ENCODE results near the gene CD47.

Gene CD47

GRCh38 chr3:108013141-108014055 is 77.4 kb downstream of the CD47 start:
- no peak for DNase-seq (ENCODE audit: low read depth in 2 of 2)

- DNase-seq (ENCODE audit: low read depth in 2 of 2), result no peak
Observed at GRCh38 chr3:108012304-108012703, 78.5 kb downstream of the CD47 start.

GRCh38 chr3:108011616-108012015 is 79.2 kb downstream of the CD47 start:
- no peak for DNase-seq (ENCODE audit: low read depth in 2 of 2)

DNA sequence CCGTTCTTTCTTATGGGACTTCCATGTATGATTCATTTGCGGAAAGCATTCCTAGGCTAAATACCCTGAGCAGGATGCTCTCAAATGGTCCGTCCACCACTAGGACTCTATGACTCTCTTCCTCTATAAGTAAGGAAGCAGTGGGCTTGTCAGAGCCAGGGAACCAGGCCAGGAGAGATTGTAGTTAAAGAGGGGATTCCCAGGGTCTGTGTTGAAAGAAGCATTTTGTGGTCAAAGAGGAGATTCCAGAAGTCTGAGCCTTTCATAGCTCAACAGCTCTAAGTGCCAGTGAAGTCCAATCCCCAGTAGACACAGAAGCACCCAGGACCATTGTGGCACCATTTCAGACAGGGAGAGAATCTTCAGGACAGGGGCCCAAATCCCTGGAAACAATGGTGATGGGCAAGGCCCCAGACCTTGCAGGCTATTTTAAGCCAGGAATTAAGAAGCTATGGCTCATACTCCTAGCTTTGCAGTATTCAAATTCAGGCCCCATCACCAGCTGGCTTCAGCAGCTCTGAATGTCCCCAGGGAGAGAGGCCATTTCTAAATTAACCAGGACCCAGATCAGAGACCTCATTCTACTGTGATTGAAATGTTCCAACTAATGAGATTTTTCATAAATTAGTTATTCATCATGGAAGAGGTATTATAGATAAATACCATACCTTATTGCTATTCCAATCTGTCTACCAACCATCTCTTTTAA is 81.7 kb downstream of the CD47 start:
- no peak for DNase-seq (ENCODE audit: low read depth in 2 of 2)

GRCh38 chr3:108008106-108008505 is 82.7 kb downstream of the CD47 start:
- no peak for DNase-seq (ENCODE audit: low read depth in 2 of 2)

GRCh38 chr3:108006881-108007331 is 83.9 kb downstream of the CD47 start:
- DNase-seq (ENCODE audit: low read depth in 2 of 2), result no peak

- no peak for DNase-seq (ENCODE audit: low read depth in 2 of 2)
Observed at GRCh38 chr3:108006077-108006771, 84.6 kb downstream of the CD47 start.

DNA sequence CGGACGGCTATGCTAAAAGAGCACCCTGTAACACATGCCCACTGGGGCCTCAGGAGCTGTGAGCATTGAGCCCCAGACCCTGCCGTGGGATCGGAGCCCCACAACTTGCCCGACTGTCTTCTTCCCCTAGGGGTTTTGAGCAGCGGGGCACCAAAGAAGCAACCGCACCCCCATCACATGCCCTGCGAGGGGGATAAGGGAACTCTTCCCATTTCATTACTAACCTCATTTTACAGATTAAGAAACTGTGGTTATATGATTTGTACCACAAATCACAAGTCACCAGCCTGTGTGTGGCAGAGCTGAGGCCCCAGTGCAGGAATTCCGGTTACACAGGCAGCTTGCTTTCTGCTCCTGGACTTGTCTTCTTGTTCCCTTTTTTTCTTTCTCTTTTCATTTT is 86.2 kb downstream of the CD47 start:
- no peak for DNase-seq (ENCODE audit: low read depth in 2 of 2)

DNA sequence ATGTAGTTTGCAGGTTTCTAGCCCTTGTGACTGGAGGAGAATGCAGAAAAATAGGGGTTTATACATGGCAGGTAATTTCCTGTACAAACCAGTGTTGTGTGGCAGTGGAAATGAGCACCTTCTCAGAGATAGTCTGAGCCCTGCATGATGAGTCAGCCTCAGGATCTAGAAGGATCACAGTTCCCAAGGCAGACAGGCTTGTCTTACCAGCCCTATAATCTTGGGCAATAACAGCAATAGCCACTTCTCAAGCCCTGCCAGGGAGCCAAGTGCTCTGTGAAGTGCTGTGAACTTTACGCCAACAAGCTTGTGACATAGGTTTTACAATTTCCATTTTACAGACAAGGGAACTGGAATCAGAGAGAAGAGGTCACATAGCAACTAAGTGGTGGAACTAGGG is 89.4 kb downstream of the CD47 start:
- DNase-seq (ENCODE audit: low read depth in 2 of 2), result no peak

DNA sequence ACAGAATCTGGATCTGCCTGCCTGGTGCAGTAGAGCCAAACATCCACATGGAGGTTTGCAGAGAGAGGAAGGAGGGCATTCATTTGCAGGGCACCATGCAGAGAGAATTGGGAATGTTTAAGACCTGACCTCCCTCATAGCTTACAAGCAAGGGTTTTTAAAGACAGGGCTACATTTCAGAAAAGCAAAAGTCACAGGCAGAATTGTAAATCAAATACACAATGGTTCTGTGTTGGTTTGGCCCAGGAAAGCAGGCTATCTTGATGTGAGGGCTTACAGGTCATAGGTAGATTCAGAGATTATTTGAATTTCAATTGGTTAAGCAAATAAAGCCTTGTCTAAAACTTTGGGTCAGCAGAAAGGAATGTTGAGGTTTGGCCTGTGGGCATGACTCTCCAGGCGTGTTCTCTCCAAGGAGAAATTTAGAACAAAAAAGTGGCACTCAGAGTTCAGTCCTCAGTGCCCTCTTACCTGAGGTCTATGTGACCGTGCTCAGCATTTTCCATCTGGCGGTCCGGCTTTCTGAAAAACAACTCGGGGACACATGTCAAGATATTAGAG is 91.5 kb downstream of the CD47 start:
- no peak for DNase-seq (ENCODE audit: low read depth in 2 of 2)

DNA sequence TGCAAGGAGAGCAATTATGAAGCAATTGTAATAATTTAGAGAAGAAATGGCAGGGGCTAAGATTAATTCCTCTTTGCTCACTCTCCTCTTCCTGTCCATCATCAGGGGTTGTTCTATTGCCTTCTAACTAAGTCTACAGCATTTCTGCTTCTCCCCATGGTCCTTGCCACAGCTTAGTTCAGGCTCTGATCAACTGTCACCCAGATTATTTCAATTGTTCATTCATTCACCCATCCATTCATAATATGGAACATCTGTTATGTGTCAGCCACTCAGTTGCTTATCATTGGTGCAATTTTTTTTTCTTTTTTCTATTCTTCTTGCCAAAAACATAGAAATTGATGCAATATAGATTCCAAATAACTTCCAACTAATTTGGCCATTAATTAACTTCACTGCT is 93.2 kb downstream of the CD47 start:
- DNase-seq (ENCODE audit: low read depth in 2 of 2), result no peak

- no peak for DNase-seq (ENCODE audit: low read depth in 2 of 2)
Observed at GRCh38 chr3:107995823-107996222, 95.0 kb downstream of the CD47 start.

DNA sequence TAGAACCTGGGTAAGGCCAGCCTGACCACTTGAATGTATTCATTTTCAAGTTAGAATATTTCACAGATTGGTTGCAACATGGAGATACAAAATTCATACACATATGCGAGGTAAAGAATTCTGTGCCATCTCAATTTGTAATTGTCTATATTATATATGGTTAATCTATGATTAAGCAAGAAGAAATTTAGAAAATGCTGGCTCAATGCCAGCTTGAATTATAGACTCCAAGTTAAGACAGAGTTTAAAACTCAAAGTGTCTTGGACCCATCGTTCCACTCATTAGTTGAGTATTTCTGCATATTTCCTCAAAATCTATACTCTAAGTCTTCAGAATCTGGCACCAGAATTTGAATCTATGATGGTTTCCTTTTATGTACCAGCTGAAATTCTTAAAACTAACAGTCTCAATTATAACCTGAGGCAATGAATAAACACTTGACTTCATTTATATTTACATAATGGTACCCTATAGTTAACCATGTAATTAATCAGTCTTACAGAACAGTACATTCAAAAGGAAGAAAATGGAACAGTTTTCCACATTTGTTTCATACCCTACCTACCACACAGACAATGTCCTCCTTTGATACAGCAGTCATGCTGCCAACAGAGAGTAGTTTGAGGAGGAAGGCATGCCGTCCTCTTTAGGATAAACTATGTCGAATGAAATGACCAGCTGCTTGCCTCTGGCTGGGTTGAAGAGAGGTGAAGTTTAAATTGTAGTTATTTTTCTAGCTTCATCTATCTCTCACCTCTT is 95.7 kb downstream of the CD47 start:
- DNase-seq (ENCODE audit: low read depth in 2 of 2), result no peak

- no peak for DNase-seq (ENCODE audit: low read depth in 2 of 2)
Observed at GRCh38 chr3:107994181-107994580, 96.7 kb downstream of the CD47 start.

- DNase-seq (ENCODE audit: low read depth in 2 of 2), result no peak
Observed at GRCh38 chr3:107993771-107994170, 97.1 kb downstream of the CD47 start.
